Prostate gland (tissue), 2 donors: ENCODE measurements around the gene EPOP. TPM values are rescaled to one million over a fixed set of nuclear protein-coding genes. Genes with fewer than 3 reads are reported as not detected.
A peak's percentile ranks its signal among the peaks of the same experiment; 100 is the strongest.

Experiments used
- DNase-seq: peaks from one replicate; pipeline ENCODE4 v3.0.0-alpha.2; 2019; ENCODE audit warnings: low spot score
- H3K27ac ChIP-seq, 2 donors: fragments of 200-600 bp; sonication (generic); 2 replicates each; pipeline ENCODE4 v1.5.1; 2017 to 2019
- H3K27me3 ChIP-seq: fragments of 200-600 bp; sonication (generic); replicated peaks from 2 replicates; pipeline ENCODE4 v1.5.1; 2019; ENCODE audit not compliant: insufficient read depth
- H3K36me3 ChIP-seq, 2 donors: fragments of 200-600 bp; sonication (generic); 1 replicate in 1 of 2; 2 replicates in 1 of 2; pipeline versions ENCODE4 v1.5.1 to v1.8.1; 2017 to 2019
- H3K4me1 ChIP-seq: fragments of 200-600 bp; sonication (generic); replicated peaks from 2 replicates; pipeline ENCODE4 v1.5.1; 2019
- H3K4me3 ChIP-seq, 2 donors: fragments of 200-600 bp; sonication (generic); 2 replicates each; pipeline ENCODE4 v1.5.1; 2017 to 2019
- H3K9me3 ChIP-seq: fragments of 200-600 bp; sonication (generic); 2 replicates; pipeline ENCODE4 v1.5.1; 2017
- POLR2A ChIP-seq: fragments of 450-650 bp; IDR thresholded peaks from one replicate; pipeline ENCODE4 v1.6.1; 2016; ENCODE audit warnings: antibody characterized with exemption, mild to moderate bottlenecking
- POLR2AphosphoS5 ChIP-seq: sonication (generic); formaldehyde crosslinking; IDR thresholded peaks from one replicate; pipeline ENCODE4 v1.6.1; 2017; ENCODE audit warnings: antibody characterized with exemption
- WGBS: methylation state at CpG from one replicate; pipeline ENCODE4 v1.1.5; 2018; 5-methylcytosine and 5-hydroxymethylcytosine counted together
- intact Hi-C: fragments of 100-400 bp; cut with DNase I; formaldehyde crosslinking; loops from one replicate; pipeline ENCODE4 v1.14.2; 2022
- total RNA-seq, 2 donors: library from RNA; depleted of rRNA; stranded (reverse); fragments of >200 nt; gene quantifications; one replicate each; pipeline ENCODE4 v1.1.0, GENCODE V29; 2016
- TF ChIP-seq, protein P1 (sequence below), 4 experiments: fragments of 200-600 bp in 2 of 4; fragments of 450-650 bp in 2 of 4; sonication (generic) in 2 of 4; IDR thresholded peaks; 1 replicate in 3 of 4; 2 replicates in 1 of 4; pipeline ENCODE4 v1.5.1; 2016 to 2019; ENCODE audit warnings: antibody characterized with exemption in 4 of 4, mild to moderate bottlenecking in 2 of 4, moderate library complexity in 2 of 4

Gene EPOP
- total RNA-seq, result 10 to 100 TPM in 1 of 2 donors, 1 to 10 TPM in 1; 4.1 to 11.0 TPM

DNA sequence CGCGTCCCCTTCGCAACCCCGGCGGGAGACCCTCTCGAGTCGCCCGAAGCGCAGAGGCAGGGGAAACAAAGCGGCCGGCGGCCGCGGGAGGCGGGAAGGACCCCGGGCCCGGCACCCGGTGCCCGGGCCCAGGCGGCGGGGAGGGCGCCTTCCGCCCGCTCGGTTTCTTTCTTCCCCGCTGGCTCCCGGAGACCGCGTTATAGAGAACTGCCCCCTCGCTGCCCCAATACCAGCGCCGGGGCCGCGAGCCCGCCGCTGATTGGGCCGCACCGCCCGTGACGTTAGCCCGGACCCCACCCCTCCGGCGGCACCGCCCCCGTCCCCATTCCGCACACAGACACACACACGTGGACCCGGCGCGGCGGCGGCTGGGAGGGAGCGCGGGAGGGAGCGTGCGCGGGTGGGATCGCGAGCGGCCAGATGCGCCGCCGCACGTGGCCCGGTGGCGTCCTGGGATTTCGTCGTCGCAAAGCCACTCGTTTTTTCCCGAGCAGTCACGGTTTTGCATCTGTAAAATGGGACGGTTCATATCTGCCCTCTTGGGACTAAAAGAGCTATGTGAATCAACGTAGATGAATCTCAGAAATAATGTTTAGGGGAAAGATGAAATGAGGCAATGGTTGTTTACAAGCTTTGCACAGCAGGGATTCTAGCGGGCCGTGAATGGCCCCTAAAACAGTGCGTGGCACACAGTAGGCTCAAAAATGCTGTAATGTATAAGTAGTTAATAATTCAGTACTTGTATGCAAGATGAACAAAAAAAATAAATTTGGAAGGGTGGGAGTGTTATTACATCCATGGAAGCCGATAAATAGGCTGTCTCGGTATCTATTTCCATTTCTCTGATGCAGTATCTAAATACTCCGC, at the start of gene EPOP:
EPOP (minus strand) TSS at position 209 of the 867 bp plus-strand sequence. CDS start 462 bp downstream, outside the sequence.
- Histone ChIP-seq H3K27me3 (no peaks in the 10 kb centered on the region), H3K4me1 (peaks cover 3% of the 10 kb centered on the region), H3K4me3 (peak within 1 kb of the TSS; percentile 53 to 61), H3K36me3 (no peaks in the 10 kb centered on the region), H3K9me3 (no peaks in the 10 kb centered on the region), H3K27ac (peak within 1 kb of the TSS; percentile 60 to 66)
- intact Hi-C loops, result no loop called here
- peak; percentile 70 for TF ChIP-seq POLR2A
- peak; percentile 74 for TF ChIP-seq POLR2AphosphoS5
- TF ChIP-seq, protein P1, sequence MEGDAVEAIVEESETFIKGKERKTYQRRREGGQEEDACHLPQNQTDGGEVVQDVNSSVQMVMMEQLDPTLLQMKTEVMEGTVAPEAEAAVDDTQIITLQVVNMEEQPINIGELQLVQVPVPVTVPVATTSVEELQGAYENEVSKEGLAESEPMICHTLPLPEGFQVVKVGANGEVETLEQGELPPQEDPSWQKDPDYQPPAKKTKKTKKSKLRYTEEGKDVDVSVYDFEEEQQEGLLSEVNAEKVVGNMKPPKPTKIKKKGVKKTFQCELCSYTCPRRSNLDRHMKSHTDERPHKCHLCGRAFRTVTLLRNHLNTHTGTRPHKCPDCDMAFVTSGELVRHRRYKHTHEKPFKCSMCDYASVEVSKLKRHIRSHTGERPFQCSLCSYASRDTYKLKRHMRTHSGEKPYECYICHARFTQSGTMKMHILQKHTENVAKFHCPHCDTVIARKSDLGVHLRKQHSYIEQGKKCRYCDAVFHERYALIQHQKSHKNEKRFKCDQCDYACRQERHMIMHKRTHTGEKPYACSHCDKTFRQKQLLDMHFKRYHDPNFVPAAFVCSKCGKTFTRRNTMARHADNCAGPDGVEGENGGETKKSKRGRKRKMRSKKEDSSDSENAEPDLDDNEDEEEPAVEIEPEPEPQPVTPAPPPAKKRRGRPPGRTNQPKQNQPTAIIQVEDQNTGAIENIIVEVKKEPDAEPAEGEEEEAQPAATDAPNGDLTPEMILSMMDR (IDR thresholded peaks at IDR 0.05), result peak in 1 of 4 experiments; percentile 4
- WGBS, result 5% methylated on average over 74 of the region's 80 CpGs
- DNase-seq, result peak; percentile 89

GRCh38 chr17:38721802-38722201, 47.0 kb upstream of the EPOP start:
- 74% methylated on average over 12 of the region's 16 CpGs for WGBS
- Histone ChIP-seq H3K36me3 (peaks cover 0 to 32% of the 10 kb centered on the region in 2 donors), H3K9me3 (no peaks in the 10 kb centered on the region), H3K27me3 (no peaks in the 10 kb centered on the region), H3K4me1 (no peaks in the 10 kb centered on the region), H3K4me3 (no peak overlapping the region), H3K27ac (no peak overlapping the region)
- intact Hi-C loops, result no loop called here
- no peak for DNase-seq
- TF ChIP-seq POLR2AphosphoS5, result no peak
- TF ChIP-seq, protein P1 (IDR thresholded peaks at IDR 0.05), result no peak
- TF ChIP-seq POLR2A, result no peak

DNA sequence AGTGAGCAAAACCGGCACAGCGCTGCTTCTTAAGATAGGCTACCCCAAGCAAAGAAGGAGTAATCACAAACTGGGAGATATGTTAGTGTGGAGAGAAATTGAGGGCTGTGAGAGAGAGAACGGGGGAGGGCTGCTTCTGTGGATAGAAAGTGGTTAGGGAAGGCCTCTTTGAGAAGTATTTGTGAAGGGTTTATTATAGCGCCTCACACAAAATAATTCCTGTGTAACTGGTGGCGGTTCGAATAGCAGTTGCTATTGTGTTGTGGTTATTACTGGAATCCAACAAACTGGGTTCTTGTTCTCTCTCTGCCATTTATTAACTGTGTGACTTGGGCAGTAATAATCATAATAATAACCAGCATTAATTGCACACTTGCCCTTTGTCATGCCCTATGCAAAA, 46.2 kb upstream of the EPOP start:
- H3K27ac ChIP-seq, result no peak overlapping the region
- H3K9me3 ChIP-seq, result no peaks in the 10 kb centered on the region
- intact Hi-C loops, result no loop called here
- DNase-seq, result no peak
- H3K4me3 ChIP-seq, result no peak overlapping the region
- H3K4me1 ChIP-seq, result no peaks in the 10 kb centered on the region
- H3K36me3 ChIP-seq, result peaks cover 0 to 38% of the 10 kb centered on the region in 2 donors
- 86% methylated on average over 6 of the region's 6 CpGs for WGBS
- no peaks in the 10 kb centered on the region for H3K27me3 ChIP-seq
- TF ChIP-seq, protein P1 (IDR thresholded peaks at IDR 0.05), result no peak
- TF ChIP-seq POLR2A (no peak), POLR2AphosphoS5 (no peak)

- Histone ChIP-seq H3K4me3 (no peak overlapping the region), H3K27ac (no peak overlapping the region), H3K4me1 (no peaks in the 10 kb centered on the region), H3K36me3 (peaks cover 0 to 38% of the 10 kb centered on the region in 2 donors), H3K9me3 (no peaks in the 10 kb centered on the region), H3K27me3 (no peaks in the 10 kb centered on the region)
- TF ChIP-seq POLR2A (no peak), POLR2AphosphoS5 (no peak)
- TF ChIP-seq, protein P1 (IDR thresholded peaks at IDR 0.05), result no peak
- no peak for DNase-seq
- intact Hi-C loops, result no loop called here
- WGBS, result 66% methylated on average over 35 of the region's 39 CpGs
Observed at GRCh38 chr17:38719943-38720641, 45.3 kb upstream of the EPOP start.
